GM23338 (cell line): Measurements from ENCODE around the gene LLGL2. TPM values are rescaled to one million over a fixed set of nuclear protein-coding genes. Genes with fewer than 3 reads are reported as not detected.

Experiments
- ATAC-seq: fragments of 200-7000 bp; cut with Tn5 transposase; 3 replicates; pipeline ENCODE4 v1.9.1; 2020
- DNase-seq: peaks from one replicate; pipeline ENCODE4 v3.0.0-alpha.2; 2015; ENCODE audit warnings: low spot score
- H2AFZ ChIP-seq: fragments of 200-600 bp; sonication (generic); 2 replicates; pipeline ENCODE4 v1.8.0; 2016; ENCODE audit warnings: antibody characterized with exemption, mild to moderate bottlenecking, moderate library complexity
- H3F3A ChIP-seq: fragments of 200-600 bp; sonication (generic); replicated peaks from 2 replicates; pipeline ENCODE4 v1.8.0; 2017; ENCODE audit warnings: antibody characterized with exemption, mixed run types, low read depth
- H3K27ac ChIP-seq: fragments of 200-600 bp; sonication (generic); 2 replicates; pipeline ENCODE4 v1.6.1; 2016; ENCODE audit warnings: low read depth
- H3K27me3 ChIP-seq: fragments of 200-600 bp; sonication (generic); 2 replicates; pipeline ENCODE4 v1.8.0; 2016; ENCODE audit warnings: mild to moderate bottlenecking, mixed run types, moderate library complexity; ENCODE audit not compliant: insufficient read depth
- H3K36me3 ChIP-seq: fragments of 200-600 bp; sonication (generic); 2 replicates; pipeline ENCODE4 v1.8.0; 2016; ENCODE audit warnings: mild to moderate bottlenecking; ENCODE audit not compliant: insufficient read depth
- H3K4me1 ChIP-seq: fragments of 200-600 bp; sonication (generic); 2 replicates; pipeline ENCODE4 v1.8.0; 2016; ENCODE audit warnings: mild to moderate bottlenecking, moderate library complexity; ENCODE audit not compliant: insufficient read depth
- H3K4me2 ChIP-seq: fragments of 200-600 bp; sonication (generic); 2 replicates; pipeline ENCODE4 v1.7.1; 2017; ENCODE audit warnings: mixed run types
- H3K4me3 ChIP-seq: fragments of 200-600 bp; sonication (generic); 2 replicates; pipeline ENCODE4 v1.6.1; 2016; ENCODE audit warnings: mixed run types
- H3K79me2 ChIP-seq: fragments of 200-600 bp; sonication (generic); replicated peaks from 2 replicates; pipeline ENCODE4 v1.8.0; 2017; ENCODE audit warnings: mild to moderate bottlenecking; ENCODE audit not compliant: insufficient read depth
- H3K9me2 ChIP-seq: fragments of 200-600 bp; sonication (generic); 2 replicates; pipeline ENCODE4 v1.8.0; 2017; ENCODE audit not compliant: insufficient read depth
- H4K20me1 ChIP-seq: fragments of 200-600 bp; sonication (generic); replicated peaks from 2 replicates; pipeline ENCODE4 v1.8.0; 2017; ENCODE audit warnings: mild to moderate bottlenecking; ENCODE audit not compliant: insufficient read depth
- H3K27ac Mint-ChIP-seq: 2 replicates; pipeline ENCODE4 v1.8.0; 2020; ENCODE audit warnings: inconsistent platforms, mild to moderate bottlenecking, moderate library complexity, mixed read lengths
- H3K27me3 Mint-ChIP-seq: 3 replicates; pipeline ENCODE4 v1.8.0; 2022; ENCODE audit warnings: low read depth, mild to moderate bottlenecking, moderate library complexity, mixed read lengths, inconsistent platforms; ENCODE audit not compliant: insufficient read depth, poor library complexity
- H3K36me3 Mint-ChIP-seq: 3 replicates; pipeline ENCODE4 v1.8.0; 2021; ENCODE audit warnings: low read depth, mild to moderate bottlenecking, inconsistent platforms, moderate library complexity, mixed read lengths
- H3K4me1 Mint-ChIP-seq: 3 replicates; pipeline ENCODE4 v1.8.0; 2020; ENCODE audit warnings: mild to moderate bottlenecking, inconsistent platforms, mixed read lengths
- H3K4me3 Mint-ChIP-seq: 3 replicates; pipeline ENCODE4 v1.8.0; 2021; ENCODE audit warnings: moderate library complexity, mild to moderate bottlenecking, inconsistent platforms, mixed read lengths
- H3K9me3 Mint-ChIP-seq: 3 replicates; pipeline ENCODE4 v1.8.0; 2020; ENCODE audit warnings: moderate library complexity, mild to moderate bottlenecking, inconsistent platforms, mixed read lengths
- CREB1 ChIP-seq: fragments of 250-450 bp; sonication (Bioruptor Pico); IDR thresholded peaks from 2 replicates; pipeline ENCODE4 v1.5.0; 2020; ENCODE audit warnings: low read depth, mild to moderate bottlenecking, moderate library complexity
- ETS1 ChIP-seq: IDR thresholded peaks from 2 replicates; pipeline ENCODE4 v1.6.1; 2016; ENCODE audit warnings: antibody characterized with exemption
- EZH2 ChIP-seq: fragments of 200-600 bp; sonication (generic); IDR thresholded peaks from one replicate; pipeline ENCODE4 v1.8.0; 2017; ENCODE audit warnings: antibody characterized with exemption, mild to moderate bottlenecking, low read depth; ENCODE audit not compliant: unreplicated experiment
- EZH2phosphoT487 ChIP-seq: fragments of 200-600 bp; sonication (generic); IDR thresholded peaks from one replicate; pipeline ENCODE4 v1.8.1; 2018; ENCODE audit warnings: antibody characterized with exemption; ENCODE audit not compliant: unreplicated experiment
- JUNB ChIP-seq: IDR thresholded peaks from one replicate; pipeline ENCODE4 v1.6.1; 2016; ENCODE audit warnings: antibody characterized with exemption; ENCODE audit not compliant: unreplicated experiment
- NANOG ChIP-seq: IDR thresholded peaks from 2 replicates; pipeline ENCODE4 v1.6.1; 2016; ENCODE audit warnings: antibody characterized with exemption, borderline replicate concordance
- POLR2AphosphoS5 ChIP-seq: IDR thresholded peaks from 2 replicates; pipeline ENCODE4 v1.6.1; 2016; ENCODE audit warnings: antibody characterized with exemption, low read depth
- REST ChIP-seq: IDR thresholded peaks from one replicate; pipeline ENCODE4 v1.6.1; 2018; ENCODE audit warnings: antibody characterized with exemption; ENCODE audit not compliant: unreplicated experiment
- STAT1 ChIP-seq: IDR thresholded peaks from one replicate; pipeline ENCODE4 v1.6.1; 2016; ENCODE audit warnings: antibody characterized with exemption; ENCODE audit not compliant: unreplicated experiment
- ZNF114 ChIP-seq: fragments of 250-450 bp; sonication (Bioruptor Pico); IDR thresholded peaks from 2 replicates; pipeline ENCODE4 v1.5.0; 2020; ENCODE audit warnings: mild to moderate bottlenecking, moderate library complexity
- ZNF331 ChIP-seq: fragments of 250-450 bp; sonication (Bioruptor Pico); IDR thresholded peaks from 2 replicates; pipeline ENCODE4 v1.5.0; 2020; ENCODE audit warnings: low read depth, mild to moderate bottlenecking, moderate library complexity
- ZNF462 ChIP-seq: fragments of 250-450 bp; sonication (Bioruptor Pico); IDR thresholded peaks from 2 replicates; pipeline ENCODE4 v1.5.0; 2020; ENCODE audit warnings: mild to moderate bottlenecking, moderate library complexity
- polyA plus RNA-seq: library from polyadenylated mRNA; unstranded; fragments of >200 nt; fragmentation: Nextera tagmentation; extraction: Ambion mirVana; gene quantifications from 2 replicates; pipeline ENCODE4 v1.2.1, GENCODE V29; 2016
- total RNA-seq: library from RNA; depleted of rRNA; stranded (reverse); fragments of >200 nt; shearing (Covaris generic); gene quantifications from 2 replicates; pipeline ENCODE4 v1.2.3, GENCODE V29; 2014
- TF ChIP-seq, protein P1 (sequence below), 2 experiments: fragments of 200-600 bp in 1 of 2; sonication (generic) in 1 of 2; conservative IDR thresholded peaks; 2 replicates each; pipeline versions ENCODE4 v1.5.1 to v1.6.1; 2016 to 2017; ENCODE audit warnings: antibody characterized with exemption in 2 of 2, low read depth in 2 of 2, mild to moderate bottlenecking in 2 of 2, moderate library complexity in 1 of 2

LLGL2 gene
- total and polyA plus RNA-seq, 2 experiments from 2014 or later, result 62.5 to 78.5 TPM

GRCh38 chr17:75490953-75491649 is 34.4 kb upstream of the LLGL2 start:
- Histone ChIP-seq H3K27ac (no peak overlapping the region), H4K20me1 (no peaks in the 10 kb centered on the region), H3K36me3 (no peaks in the 10 kb centered on the region), H3K79me2 (no peaks in the 10 kb centered on the region), H3K4me2 (no peak overlapping the region), H3F3A (no peaks in the 10 kb centered on the region), H3K27me3 (no peaks in the 10 kb centered on the region), H3K9me2 (no peaks in the 10 kb centered on the region), H3K4me3 (no peak overlapping the region), H2AFZ (no peak overlapping the region), H3K4me1 (no peaks in the 10 kb centered on the region)
- H3K4me3 Mint-ChIP-seq, result no peak overlapping the region
- TF ChIP-seq, protein P1, sequence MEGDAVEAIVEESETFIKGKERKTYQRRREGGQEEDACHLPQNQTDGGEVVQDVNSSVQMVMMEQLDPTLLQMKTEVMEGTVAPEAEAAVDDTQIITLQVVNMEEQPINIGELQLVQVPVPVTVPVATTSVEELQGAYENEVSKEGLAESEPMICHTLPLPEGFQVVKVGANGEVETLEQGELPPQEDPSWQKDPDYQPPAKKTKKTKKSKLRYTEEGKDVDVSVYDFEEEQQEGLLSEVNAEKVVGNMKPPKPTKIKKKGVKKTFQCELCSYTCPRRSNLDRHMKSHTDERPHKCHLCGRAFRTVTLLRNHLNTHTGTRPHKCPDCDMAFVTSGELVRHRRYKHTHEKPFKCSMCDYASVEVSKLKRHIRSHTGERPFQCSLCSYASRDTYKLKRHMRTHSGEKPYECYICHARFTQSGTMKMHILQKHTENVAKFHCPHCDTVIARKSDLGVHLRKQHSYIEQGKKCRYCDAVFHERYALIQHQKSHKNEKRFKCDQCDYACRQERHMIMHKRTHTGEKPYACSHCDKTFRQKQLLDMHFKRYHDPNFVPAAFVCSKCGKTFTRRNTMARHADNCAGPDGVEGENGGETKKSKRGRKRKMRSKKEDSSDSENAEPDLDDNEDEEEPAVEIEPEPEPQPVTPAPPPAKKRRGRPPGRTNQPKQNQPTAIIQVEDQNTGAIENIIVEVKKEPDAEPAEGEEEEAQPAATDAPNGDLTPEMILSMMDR (conservative IDR thresholded peaks at IDR 0.05; ENCODE audit: low read depth in 2 of 2), result no peak
- no peak for TF ChIP-seq STAT1
- TF ChIP-seq ZNF462 (CRISPR knock-in tag), result no peak
- no peak for TF ChIP-seq NANOG
- TF ChIP-seq EZH2, result no peak
- TF ChIP-seq ZNF114 (CRISPR knock-in tag), result no peak
- TF ChIP-seq ETS1, result no peak
- TF ChIP-seq CREB1 (CRISPR knock-in tag), result no peak
- no peak for TF ChIP-seq JUNB
- no peak for TF ChIP-seq POLR2AphosphoS5
- no peak for TF ChIP-seq ZNF331
- no peak for TF ChIP-seq REST
- TF ChIP-seq EZH2phosphoT487, result no peak
- H3K4me1 Mint-ChIP-seq, result peaks cover 9% of the 10 kb centered on the region
- no peaks in the 10 kb centered on the region; the same call in 2 of the 3 replicates for H3K36me3 Mint-ChIP-seq
- no peak overlapping the region for H3K27ac Mint-ChIP-seq
- peaks cover 8% of the 10 kb centered on the region for H3K27me3 Mint-ChIP-seq
- DNase-seq (no peak), ATAC-seq (no peak)
- no peaks in the 10 kb centered on the region for H3K9me3 Mint-ChIP-seq
